Caco-2 (cell line): ENCODE measurements around the gene ZNF688. TPM values are rescaled to one million over a fixed set of nuclear protein-coding genes. Genes with fewer than 3 reads are reported as not detected.

Experiments used
- Bru-seq: library from RNA; stranded (reverse); fragments of 400-500 nt; gene quantifications from one replicate; lab custom pipeline; 2021; lab: Mats Ljungman, UMichigan
- BruChase-seq, 2 experiments: library from RNA; stranded (reverse); fragments of 400-500 nt; gene quantifications; one replicate each; lab custom pipeline; 2021; lab: Mats Ljungman, UMichigan
- BruUV-seq: library from RNA; stranded (reverse); fragments of 400-500 nt; replicated peaks from 2 replicates; lab custom pipeline; 2021; lab: Mats Ljungman, UMichigan
- CTCF ChIA-PET: fragments of 300-600 bp; sonication (Branson Sonifier 250); formaldehyde crosslinking; loops from one replicate; lab custom pipeline; 2022; ENCODE audit warnings: antibody characterized with exemption; lab: Charles Lee
- POLR2A ChIA-PET: fragments of 300-600 bp; sonication (Branson Sonifier 250); formaldehyde crosslinking; loops from one replicate; lab custom pipeline; 2022; ENCODE audit warnings: antibody characterized with exemption; lab: Charles Lee
- DNase-seq, 2 experiments: peaks; one replicate each; pipeline versions ENCODE4 v3.0.0 to v3.0.0-alpha.2; 2020 to 2022
- H3K27me3 ChIP-seq: replicated peaks from 2 replicates; pipeline ENCODE4 v1.6.0; 2011; ENCODE audit warnings: low read length; ENCODE audit not compliant: control insufficient read depth, insufficient read depth
- H3K36me3 ChIP-seq: 2 replicates; pipeline ENCODE4 v1.5.1; 2011; ENCODE audit warnings: low read length; ENCODE audit not compliant: control insufficient read depth, insufficient read depth
- H3K4me1 ChIP-seq: fragments of 250-450 bp; sonication (Bioruptor Pico); 2 replicates; pipeline ENCODE4 v1.5.1; 2020; ENCODE audit warnings: mild to moderate bottlenecking
- H3K4me3 ChIP-seq: 2 replicates; pipeline ENCODE4 v1.5.1; 2011; ENCODE audit warnings: low read depth, mild to moderate bottlenecking, control low read depth, low read length
- H3K9me3 ChIP-seq: fragments of 250-450 bp; sonication (Bioruptor Pico); 2 replicates; pipeline ENCODE4 v1.5.1; 2020; ENCODE audit warnings: mild to moderate bottlenecking, moderate library complexity
- H3K27ac Mint-ChIP-seq: one replicate; pipeline ENCODE4 v1.8.0; 2022; ENCODE audit warnings: mixed read lengths; ENCODE audit not compliant: unreplicated experiment
- H3K27me3 Mint-ChIP-seq: one replicate; pipeline ENCODE4 v1.8.0; 2022; ENCODE audit warnings: mixed read lengths; ENCODE audit not compliant: insufficient read depth, unreplicated experiment
- H3K36me3 Mint-ChIP-seq: one replicate; pipeline ENCODE4 v1.8.0; 2022; ENCODE audit warnings: mild to moderate bottlenecking, mixed read lengths; ENCODE audit not compliant: insufficient read depth, unreplicated experiment
- H3K4me1 Mint-ChIP-seq: one replicate; pipeline ENCODE4 v1.8.0; 2022; ENCODE audit warnings: low read depth, mixed read lengths; ENCODE audit not compliant: unreplicated experiment
- H3K4me3 Mint-ChIP-seq: one replicate; pipeline ENCODE4 v1.8.0; 2022; ENCODE audit warnings: mild to moderate bottlenecking, moderate library complexity, mixed read lengths; ENCODE audit not compliant: unreplicated experiment
- H3K9me3 Mint-ChIP-seq: one replicate; pipeline ENCODE4 v1.8.0; 2022; ENCODE audit warnings: mixed read lengths; ENCODE audit not compliant: unreplicated experiment
- intact Hi-C: fragments of 100-400 bp; cut with micrococcal nuclease; formaldehyde crosslinking; loops from one replicate; pipeline ENCODE4 v1.10.0; 2022; ENCODE audit not compliant: unreplicated experiment
- long read RNA-seq: library from polyadenylated mRNA; stranded (forward); transcript quantifications from one replicate; pipeline ENCODE4 v2.0.0, GENCODE V29; 2022
- total RNA-seq: library from RNA; stranded (reverse); gene quantifications from 2 replicates; pipeline ENCODE4 v1.2.3, GENCODE V29; 2022
- TF ChIP-seq, protein P1 (sequence below), 2 experiments: fragments of 200-600 bp in 1 of 2; IDR thresholded peaks; 1 replicate in 1 of 2; 2 replicates in 1 of 2; pipeline versions ENCODE4 v1.5.1 to v1.8.0; 2011 to 2022; ENCODE audit warnings: antibody characterized with exemption in 1 of 2, control low read depth in 1 of 2, inconsistent platforms in 1 of 2, low read depth in 1 of 2, low read length in 1 of 2, mild to moderate bottlenecking in 1 of 2, moderate library complexity in 1 of 2; ENCODE audit not compliant: insufficient read depth in 1 of 2, severe bottlenecking in 1 of 2, unreplicated experiment in 1 of 2

Gene ZNF688
- 6.2 and 10.0 TPM in 2 replicates for total RNA-seq
- Bru-seq, nascent RNA = percentile 54 among the genes with signal in this experiment
- BruChase-seq, experiment 1, labeled RNA remaining after a 2-hour chase = percentile 51 among the genes with signal in this experiment
- percentile 63 among the genes with signal in this experiment for BruChase-seq, experiment 2, labeled RNA remaining after a 6-hour chase
- long read RNA-seq, transcript ZNF688-201 (3 exons, 2,506 nt) = major isoform, 11 of 25 reads
- long read RNA-seq, partial matches to known transcripts = 0 of 25 reads
- long read RNA-seq, other reads (novel, unspliced or antisense) = 9 of 25 reads

DNA sequence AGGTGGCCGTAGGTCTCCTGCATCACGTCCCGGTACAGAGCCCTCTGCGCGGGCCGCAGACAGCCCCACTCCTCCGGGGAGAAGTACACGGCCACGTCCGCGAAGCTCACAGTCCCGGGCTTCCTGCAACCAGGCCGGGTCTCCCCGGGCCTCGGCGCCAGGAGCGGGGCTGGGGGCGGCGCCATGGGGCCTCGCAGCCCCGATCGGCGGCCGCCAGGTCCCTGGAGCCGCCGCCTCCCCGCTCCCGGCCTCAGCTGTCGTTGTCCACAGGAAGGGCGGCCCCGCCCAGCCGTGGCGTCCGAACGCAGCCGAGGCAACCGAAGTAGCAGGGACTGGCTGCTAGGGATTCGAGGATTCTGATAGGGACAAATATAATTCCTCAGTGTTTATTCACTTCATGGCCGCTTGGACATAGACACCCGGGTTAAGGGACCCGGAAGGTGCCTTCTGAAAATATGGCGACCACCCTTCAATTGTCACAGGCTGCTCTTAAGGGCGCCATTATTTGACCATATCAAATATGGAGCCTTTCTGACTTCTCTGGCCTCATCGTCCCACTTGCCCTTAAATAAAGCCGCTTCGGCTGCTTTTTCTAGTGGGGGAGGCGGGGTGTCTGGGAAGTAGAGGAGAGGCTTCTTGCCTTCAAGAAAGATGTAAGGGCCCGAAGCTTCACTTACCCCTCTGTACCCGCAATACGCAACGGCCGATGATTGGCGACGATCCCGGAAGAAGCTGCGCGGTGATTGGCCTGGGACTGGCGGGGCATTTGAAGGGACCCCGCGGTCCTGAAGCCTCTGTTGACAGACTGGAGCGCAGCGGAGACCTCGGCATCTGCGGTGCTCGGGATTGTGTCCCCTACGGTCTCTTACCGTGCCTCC lies at the start of gene ZNF688:
Gene ZNF688, minus strand, starts transcription at position 270 of the 878 bp plus-strand sequence. Its CDS starts 85 bp downstream, at position 185.
- H3K36me3 Mint-ChIP-seq = peaks cover 22% of the 10 kb centered on the region
- Histone ChIP-seq H3K36me3 (no peaks in the 10 kb centered on the region; the same call in 1 of the 2 replicates), H3K4me1 (no peaks in the 10 kb centered on the region), H3K9me3 (no peaks in the 10 kb centered on the region), H3K4me3 (peak within 1 kb of the TSS; percentile 77), H3K27me3 (no peaks in the 10 kb centered on the region)
- peak; percentile 94 to 97 for DNase-seq
- intact Hi-C loops = loop anchor here (1.0 to 2.0 kb wide), 6 partner anchors 13 to 141 kb away; partner anchors contain the start of genes DCTPP1, FBRS, ZNF764 and ZNF785
- TF ChIP-seq, protein P1, sequence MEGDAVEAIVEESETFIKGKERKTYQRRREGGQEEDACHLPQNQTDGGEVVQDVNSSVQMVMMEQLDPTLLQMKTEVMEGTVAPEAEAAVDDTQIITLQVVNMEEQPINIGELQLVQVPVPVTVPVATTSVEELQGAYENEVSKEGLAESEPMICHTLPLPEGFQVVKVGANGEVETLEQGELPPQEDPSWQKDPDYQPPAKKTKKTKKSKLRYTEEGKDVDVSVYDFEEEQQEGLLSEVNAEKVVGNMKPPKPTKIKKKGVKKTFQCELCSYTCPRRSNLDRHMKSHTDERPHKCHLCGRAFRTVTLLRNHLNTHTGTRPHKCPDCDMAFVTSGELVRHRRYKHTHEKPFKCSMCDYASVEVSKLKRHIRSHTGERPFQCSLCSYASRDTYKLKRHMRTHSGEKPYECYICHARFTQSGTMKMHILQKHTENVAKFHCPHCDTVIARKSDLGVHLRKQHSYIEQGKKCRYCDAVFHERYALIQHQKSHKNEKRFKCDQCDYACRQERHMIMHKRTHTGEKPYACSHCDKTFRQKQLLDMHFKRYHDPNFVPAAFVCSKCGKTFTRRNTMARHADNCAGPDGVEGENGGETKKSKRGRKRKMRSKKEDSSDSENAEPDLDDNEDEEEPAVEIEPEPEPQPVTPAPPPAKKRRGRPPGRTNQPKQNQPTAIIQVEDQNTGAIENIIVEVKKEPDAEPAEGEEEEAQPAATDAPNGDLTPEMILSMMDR (IDR thresholded peaks at IDR 0.05; ENCODE audit: insufficient read depth in 1 of 2, low read depth in 1 of 2, low read length in 1 of 2, severe bottlenecking in 1 of 2, unreplicated experiment in 1 of 2) = no peak
- H3K4me3 Mint-ChIP-seq = peak within 1 kb of the TSS; percentile 82
- CTCF ChIA-PET = interaction anchor here (0.6 to 2.4 kb wide), 9 partner anchors 13 to 480 kb away, joined by 3 to 14 read pairs (median 6); partner anchors contain the start of genes DCTPP1, TBX6, ZNF747 and ZNF764
- POLR2A ChIA-PET = interaction anchor here (0.5 to 2.1 kb wide), 9 partner anchors 13 to 507 kb away, joined by 3 to 19 read pairs (median 4); partner anchors contain the start of genes ZNF747, ZNF764 and ZNF785
- H3K27me3 Mint-ChIP-seq = no peaks in the 10 kb centered on the region
- no TSS peak for BruUV-seq
- H3K9me3 Mint-ChIP-seq = no peaks in the 10 kb centered on the region
- H3K4me1 Mint-ChIP-seq = peaks cover 7% of the 10 kb centered on the region
- H3K27ac Mint-ChIP-seq = peak within 1 kb of the TSS; percentile 93

GRCh38 chr16:30620169-30620568 lies 48.7 kb upstream of the ZNF688 start:
- ChIA-PET CTCF (interaction anchor here (0.6 to 1.3 kb wide), 2 partner anchors 10 to 190 kb away, joined by 3 to 4 read pairs; partner anchors contain the start of genes DCTPP1 and ZNF689), POLR2A (no interaction called here)
- H3K36me3 ChIP-seq = no peaks in the 10 kb centered on the region
- intact Hi-C loops = no loop called here
- H3K4me3 ChIP-seq = no peak overlapping the region
- no peaks in the 10 kb centered on the region; the same call in 1 of the 2 replicates for H3K9me3 ChIP-seq
- Mint-ChIP-seq H3K27ac (no peak overlapping the region), H3K4me3 (no peak overlapping the region), H3K9me3 (peaks cover 24% of the 10 kb centered on the region), H3K27me3 (no peaks in the 10 kb centered on the region), H3K36me3 (no peaks in the 10 kb centered on the region), H3K4me1 (no peaks in the 10 kb centered on the region)
- H3K27me3 ChIP-seq = no peaks in the 10 kb centered on the region
- no peak for DNase-seq
- BruUV-seq = no TSS peak
- H3K4me1 ChIP-seq = no peaks in the 10 kb centered on the region
- TF ChIP-seq, protein P1 (IDR thresholded peaks at IDR 0.05; ENCODE audit: insufficient read depth in 1 of 2, low read depth in 1 of 2, low read length in 1 of 2, severe bottlenecking in 1 of 2, unreplicated experiment in 1 of 2) = no peak

- H3K9me3 ChIP-seq = no peaks in the 10 kb centered on the region; the same call in 1 of the 2 replicates
- no peak for DNase-seq
- no peaks in the 10 kb centered on the region for H3K36me3 ChIP-seq
- CTCF ChIA-PET = interaction anchor here (1.3 kb wide), 1 partner anchor 190 kb away, joined by 4 read pairs; the partner anchor contains the start of gene DCTPP1
- no TSS peak for BruUV-seq
- POLR2A ChIA-PET = no interaction called here
- Mint-ChIP-seq H3K27ac (no peak overlapping the region), H3K36me3 (no peaks in the 10 kb centered on the region), H3K4me3 (no peak overlapping the region), H3K9me3 (peaks cover 24% of the 10 kb centered on the region), H3K4me1 (no peaks in the 10 kb centered on the region), H3K27me3 (no peaks in the 10 kb centered on the region)
- H3K27me3 ChIP-seq = no peaks in the 10 kb centered on the region
- TF ChIP-seq, protein P1 (IDR thresholded peaks at IDR 0.05; ENCODE audit: insufficient read depth in 1 of 2, low read depth in 1 of 2, low read length in 1 of 2, severe bottlenecking in 1 of 2, unreplicated experiment in 1 of 2) = no peak
- no peaks in the 10 kb centered on the region for H3K4me1 ChIP-seq
- H3K4me3 ChIP-seq = no peak overlapping the region
- intact Hi-C loops = no loop called here
These were observed 48.1 kb upstream of the ZNF688 start for GRCh38 chr16:30619638-30620037.
